ENCODE results near the gene RNF130.
"Not testable (repeated sequence)": the region's sequence is repeated elsewhere in the genome, so short reads cannot be mapped to it uniquely, and the experiment has no call there.

The RNF130 gene

DNA sequence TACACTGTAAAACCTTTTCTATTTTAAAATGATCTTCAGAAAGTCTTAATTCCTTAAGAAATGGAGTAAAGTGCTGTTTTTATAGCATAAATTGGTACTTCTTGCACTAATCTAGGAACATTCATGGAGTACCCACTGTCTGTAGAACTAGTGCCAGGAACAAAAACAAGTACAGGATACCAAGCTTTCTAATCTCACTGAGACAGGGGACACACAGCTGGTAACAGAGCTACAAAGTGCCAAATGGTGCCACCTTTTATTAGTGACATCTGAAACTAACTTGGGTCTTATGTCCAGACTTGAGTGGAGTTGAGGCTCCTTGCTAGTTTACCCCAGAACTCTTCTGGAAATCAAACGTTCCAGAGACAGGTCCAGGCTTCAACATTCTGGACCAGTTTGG, 57.9 kb downstream of the RNF130 start:
- FAIRE-seq = no peak

DNA sequence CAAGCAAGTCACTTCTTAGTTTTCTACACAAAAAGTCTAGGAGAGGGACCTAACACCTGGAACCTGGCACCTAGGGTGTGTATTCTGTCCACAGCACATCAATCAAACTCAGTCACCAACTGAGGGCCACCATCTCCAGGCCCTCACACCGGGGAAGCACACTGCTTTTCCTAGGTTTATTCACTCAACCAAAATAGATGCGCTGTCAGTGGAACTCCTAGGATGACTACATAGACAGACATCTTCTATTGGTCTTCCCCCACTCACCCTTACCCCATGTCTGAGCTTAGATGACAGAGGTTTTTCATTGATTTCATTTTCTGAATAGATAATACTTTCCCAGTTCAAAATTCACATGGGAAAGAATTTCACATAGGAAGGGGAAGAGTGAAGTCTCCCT, 59.2 kb downstream of the RNF130 start:
- no peak for FAIRE-seq

DNA sequence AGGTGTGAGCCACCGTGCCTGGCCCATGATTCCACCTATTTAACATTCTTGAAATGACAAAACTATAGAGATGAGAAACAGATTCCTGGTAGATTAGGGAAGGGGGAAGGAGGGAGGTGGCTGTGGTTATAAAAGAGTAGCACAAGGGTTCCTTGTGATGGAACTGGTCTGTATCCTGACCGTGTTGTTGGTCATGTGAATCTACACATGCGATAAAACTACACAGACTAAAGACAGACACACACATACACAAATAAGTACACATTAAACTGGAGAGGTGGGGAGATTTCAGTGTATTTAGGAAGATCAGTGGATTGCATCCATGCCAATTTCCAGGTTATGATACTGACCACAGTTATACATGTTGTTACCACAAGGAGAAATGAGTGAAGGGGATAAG, 60.9 kb downstream of the RNF130 start:
- no peak for FAIRE-seq

DNA sequence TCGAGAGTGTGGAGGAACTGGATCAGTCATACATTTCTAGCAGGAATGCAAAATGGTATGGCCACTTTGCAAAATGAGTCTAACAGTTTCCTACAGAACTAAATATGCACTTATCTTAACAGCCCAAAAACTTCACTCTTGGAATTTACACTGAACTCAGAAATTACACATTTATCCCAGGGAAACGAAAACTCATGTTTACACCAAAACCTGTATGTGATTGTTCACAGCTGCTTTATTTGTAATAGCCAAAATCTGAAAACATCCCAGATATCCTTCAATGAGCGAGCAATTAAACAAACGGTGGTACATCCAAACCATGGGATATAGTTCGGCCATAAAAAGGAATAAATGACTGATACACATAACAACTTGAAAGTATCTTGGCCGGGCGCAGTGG, 62.0 kb downstream of the RNF130 start:
- FAIRE-seq = no peak

DNA sequence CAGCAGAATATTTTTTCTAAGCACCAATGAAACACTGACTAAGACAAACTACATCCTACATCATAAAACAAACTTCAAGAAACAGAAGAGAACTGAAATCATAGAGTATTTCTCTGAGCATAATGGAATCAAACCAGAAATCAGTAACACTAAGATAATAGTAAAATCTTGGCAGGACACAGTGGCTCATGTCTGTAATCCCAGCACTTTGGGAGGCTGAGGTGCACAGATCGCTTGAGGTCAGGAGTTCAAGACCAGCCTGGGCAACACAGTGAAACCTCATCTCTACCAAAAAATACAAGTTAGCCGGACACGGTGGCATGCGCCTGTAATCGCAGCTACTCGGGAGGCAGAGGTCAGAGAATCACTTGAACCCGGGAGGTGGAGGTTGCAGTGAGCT, 63.1 kb downstream of the RNF130 start:
- no peak for FAIRE-seq

DNA sequence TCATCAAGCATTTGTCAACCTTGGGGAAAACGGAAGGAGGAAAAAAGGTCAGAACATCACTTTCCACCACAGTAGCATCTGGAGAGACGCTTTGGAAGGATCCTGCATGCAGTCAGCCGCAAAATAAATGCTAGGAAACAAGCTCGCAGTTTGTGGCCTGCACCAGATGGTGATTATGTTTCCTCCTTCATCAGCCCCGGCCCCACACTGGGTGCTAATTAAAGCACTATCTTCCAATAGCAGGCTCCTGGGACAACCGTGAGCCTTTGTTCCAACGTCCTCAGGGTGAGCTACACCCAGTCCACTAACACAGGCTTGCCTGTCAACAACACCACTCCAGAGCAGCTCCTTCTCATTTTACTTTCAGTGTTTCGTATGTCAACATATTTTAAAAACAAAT, 64.0 kb downstream of the RNF130 start:
- FAIRE-seq = no peak

DNA sequence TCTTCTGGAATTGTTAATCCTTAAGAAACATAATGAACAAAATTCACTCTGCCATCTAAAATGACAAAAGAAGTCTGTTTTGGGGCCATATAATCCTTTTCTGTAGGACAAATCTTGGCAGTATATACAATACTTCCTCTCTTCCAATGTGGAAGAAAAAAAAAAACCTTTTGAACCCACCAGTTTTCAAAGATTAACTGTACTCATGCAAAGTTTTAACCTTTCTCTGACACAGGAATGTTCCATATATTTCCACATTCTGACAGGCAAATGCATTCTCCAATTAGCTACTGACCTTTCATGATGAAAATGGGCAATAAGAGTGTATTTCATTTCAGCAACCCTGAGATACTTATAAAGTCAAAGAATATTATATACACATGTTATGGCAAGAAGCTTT, 65.4 kb downstream of the RNF130 start:
- FAIRE-seq = no peak

DNA sequence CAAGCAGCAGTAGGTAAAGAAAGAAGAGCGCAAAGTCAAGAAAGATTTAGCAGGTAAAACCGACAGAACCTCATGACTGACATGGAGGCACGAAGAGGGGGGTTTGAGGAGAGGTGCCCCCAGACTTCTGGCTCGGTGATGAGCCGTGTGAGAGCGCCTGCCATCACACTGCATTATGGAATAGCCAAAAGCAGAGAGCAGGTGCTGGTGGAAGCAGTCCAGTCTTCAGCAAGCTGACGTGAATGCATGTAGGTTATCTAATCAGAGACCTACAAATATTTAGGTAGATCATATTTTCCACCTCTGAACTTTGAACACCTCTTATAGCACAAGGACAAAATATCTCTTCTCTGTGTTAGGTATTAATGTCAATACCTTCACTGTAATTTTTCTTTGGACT, 68.4 kb downstream of the RNF130 start:
- no peak for FAIRE-seq

DNA sequence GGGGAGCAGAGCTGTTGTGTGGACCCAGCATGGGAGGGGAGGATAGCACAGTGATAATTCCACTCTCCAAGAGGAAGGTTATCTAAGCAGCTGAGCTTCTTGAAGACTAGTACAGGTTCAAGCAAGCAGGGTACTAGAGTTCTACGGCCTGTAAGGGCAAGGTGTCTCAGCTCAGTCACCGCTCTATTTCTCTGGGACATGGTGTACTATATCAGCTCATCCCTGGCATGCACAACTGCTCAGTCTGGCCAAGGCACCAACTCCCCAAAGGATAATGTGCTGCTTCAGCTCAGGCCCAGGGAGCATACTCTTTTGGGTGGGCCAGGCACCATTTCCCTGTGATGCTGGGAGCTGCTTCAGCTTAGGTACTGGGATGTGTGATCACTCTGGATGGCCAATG, 69.8 kb downstream of the RNF130 start:
- FAIRE-seq = no peak

DNA sequence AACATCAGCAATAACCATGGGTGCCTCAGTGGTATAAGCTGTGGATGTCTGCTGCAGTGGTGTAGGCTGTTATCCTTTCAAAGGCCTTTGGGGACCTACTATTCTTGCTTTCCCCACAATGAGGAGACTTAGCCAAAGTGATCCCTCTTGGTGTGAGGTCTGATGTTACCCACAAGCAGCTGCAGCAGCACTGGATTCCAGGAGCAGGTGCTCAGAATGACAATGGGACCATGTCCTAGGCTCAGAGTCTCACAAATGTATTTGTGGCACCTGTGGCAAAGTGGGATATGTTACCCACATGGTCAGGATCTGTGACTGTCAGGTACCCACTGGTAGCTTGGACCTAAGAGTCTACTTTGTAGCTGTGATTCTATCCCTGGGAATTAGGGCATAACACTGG, 70.4 kb downstream of the RNF130 start:
- no peak for FAIRE-seq

DNA sequence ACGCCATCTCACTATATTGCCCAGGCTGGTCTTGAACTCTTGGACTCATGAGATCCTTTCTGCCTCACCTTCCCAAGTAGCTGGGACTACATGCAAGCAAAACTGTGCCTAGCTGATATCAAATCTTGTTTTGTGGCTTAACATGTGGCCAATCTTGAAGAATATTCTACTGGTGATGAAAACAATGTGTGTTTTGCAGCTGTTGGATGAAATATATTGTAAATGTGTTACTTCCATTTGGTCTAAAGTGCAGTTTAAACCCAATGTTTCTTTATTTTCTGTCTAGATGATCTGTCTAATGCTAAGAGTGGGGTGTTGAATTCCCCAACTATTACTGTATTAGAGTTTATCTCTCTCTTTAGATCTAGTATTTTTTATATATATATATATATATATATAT, 73.1 kb downstream of the RNF130 start:
- no peak for FAIRE-seq

DNA sequence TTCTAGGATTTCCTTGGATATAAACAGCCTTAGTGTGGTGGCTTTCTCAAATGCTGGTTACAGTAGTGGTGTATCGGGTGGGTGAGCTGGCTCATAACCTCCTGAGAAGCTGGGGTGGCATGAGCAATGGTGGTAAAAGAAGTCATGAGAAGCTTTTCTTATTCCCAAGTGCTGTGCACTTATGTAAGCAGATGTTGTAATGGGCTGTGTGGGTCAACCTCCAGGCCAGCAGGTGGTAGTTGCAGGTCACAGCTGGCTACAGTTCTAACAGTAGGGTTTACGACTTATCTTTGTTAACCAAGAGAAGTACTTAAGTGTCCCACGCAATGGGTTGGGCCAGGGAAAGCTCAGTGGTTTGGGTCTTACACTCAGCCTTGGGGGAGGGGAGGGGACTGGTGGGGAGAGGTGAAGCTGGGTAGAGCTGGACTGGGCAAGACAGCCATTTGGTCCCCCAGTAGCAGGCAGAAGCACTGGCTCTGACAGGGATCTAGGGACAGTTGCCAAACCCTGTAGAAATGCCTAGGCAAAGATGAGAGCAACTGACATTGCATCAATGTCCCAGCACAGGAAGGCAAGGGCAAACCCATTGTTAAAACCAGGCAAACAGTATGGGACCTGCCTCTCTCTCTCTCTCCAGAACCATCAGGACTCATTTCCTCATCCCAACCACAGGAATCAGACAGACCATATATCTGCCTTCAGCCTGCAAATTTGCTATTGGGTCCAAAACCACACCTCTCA, 76.8 kb downstream of the RNF130 start:
- FAIRE-seq = no peak

DNA sequence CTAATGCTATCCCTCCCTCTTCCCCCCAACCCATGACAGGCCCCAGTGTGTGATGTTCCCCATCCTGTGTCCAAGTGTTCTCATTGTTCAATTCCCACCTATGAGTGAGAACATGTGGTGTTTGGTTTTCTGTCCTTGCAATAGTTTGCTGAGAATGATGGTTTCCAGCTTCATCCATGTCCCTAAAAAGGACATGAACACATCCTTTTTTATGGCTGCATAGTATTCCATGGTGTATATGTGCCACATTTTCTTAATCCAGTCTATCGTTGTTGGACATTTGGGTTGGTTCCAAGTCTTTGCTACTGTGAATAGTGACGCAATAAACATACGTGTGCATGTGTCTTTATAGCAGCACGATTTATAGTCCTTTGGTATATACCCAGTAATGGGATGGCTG, 78.7 kb downstream of the RNF130 start:
- FAIRE-seq = not testable (repeated sequence)

DNA sequence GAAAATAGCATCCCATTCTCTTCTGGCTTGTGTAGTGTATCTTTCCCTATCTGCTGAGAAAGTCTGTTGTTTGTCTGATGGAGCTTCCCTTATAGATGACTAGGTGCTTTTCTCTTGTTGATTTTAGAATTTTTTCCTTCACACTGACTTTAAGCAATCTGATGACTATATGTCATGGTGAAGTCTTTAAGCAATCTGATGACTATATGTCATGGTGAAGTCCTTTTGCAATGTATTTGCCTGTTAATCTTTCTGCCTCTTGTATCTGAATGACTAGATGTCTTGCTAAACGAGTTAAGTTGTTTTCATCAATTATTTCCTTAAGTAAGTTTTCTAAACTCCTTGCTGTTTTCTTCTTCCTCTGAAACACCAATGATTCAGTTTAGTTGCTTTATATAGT, 80.5 kb downstream of the RNF130 start:
- FAIRE-seq = no peak

DNA sequence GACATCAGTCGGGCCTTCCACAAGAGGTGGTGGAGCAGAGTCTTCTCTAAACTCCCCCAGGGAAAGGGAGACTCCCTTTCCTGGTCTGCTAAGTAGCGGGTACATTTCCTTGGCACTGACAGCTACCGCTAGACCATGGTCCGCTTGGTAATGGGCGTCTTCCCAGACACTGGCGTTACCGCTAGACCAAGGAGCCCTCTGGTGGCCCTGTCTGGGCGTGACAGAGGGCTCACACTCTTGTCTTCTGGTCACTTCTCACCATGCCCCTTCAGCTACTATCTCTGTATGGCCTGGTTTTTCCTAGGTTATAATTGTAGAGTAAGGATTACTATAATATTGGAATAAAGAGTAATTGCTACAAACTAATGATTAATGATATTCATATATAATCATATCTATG, 81.0 kb downstream of the RNF130 start:
- FAIRE-seq = not testable (repeated sequence)

DNA sequence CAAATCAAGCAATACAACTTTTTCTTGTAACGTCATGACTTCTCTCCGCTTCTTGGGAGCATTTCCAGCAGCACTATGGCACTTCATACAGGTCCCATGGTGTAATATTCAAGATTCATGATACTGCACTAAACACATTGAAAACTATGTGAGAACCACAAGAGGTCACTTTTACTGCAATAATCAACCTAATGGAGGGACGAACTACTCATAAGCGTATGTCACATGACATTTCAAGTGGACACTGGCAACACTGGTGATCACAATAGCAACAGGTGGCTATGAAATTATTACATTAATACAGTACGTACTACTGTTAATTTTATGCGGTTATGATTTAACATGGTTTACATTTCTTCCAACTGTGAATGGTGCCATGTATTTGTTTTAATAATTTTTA, 85.2 kb downstream of the RNF130 start:
- FAIRE-seq = no peak

DNA sequence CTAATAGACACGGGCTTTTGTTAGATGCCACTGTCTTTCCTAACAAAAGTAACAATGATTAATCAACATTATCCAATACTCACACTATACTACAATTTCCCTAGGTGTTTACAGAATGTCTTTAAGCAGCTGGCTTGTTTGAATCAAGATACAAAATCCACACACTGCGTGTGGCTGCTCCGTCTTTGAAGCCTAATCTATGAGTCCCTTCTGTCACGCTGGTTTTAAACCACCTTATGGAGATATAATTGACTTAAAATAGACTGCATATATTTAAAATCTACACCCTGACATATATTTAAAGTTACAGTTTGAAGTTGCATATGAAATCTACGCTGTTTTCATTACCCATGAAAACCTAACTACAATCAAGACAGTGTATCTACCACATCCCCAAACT, 89.9 kb downstream of the RNF130 start:
- no peak for FAIRE-seq

DNA sequence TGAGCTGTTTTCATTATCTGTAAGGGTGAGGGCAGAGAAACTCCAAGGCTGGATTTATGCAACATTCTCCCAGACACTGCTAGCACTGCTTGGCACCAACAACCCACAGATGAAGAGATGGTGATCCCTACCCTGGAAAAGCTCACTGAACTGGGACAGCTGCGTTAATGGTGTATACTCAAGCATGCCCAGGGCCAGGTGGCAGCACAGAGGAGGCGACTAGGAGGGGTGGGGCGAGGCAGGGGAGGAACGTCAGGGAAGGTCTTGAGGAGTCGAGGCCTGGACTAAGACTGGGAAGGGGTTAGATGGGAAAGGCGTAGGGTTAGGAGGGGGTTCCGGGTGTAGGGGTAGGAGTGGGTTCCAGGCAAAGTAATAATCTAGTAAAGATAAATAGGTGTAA, 90.8 kb downstream of the RNF130 start:
- FAIRE-seq = no peak

DNA sequence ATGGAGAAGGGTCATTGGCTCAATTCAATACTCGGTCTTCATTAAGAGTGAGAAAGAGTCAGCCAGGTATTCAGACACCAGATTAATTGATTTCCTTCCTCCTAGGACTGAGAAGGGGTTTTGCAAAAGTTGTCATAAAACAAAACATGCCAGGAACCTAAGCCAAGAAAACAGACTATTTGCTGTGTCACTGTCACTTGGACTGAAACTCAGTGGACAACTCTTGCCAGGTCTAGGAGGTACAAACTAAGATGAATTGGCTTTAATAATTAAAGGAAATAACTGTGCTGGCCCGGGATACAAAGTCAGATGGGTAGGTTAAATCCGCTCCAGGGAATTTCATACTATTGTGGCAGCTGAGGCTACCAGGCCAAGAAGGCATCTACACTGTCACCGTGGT, 92.8 kb downstream of the RNF130 start:
- FAIRE-seq = no peak

DNA sequence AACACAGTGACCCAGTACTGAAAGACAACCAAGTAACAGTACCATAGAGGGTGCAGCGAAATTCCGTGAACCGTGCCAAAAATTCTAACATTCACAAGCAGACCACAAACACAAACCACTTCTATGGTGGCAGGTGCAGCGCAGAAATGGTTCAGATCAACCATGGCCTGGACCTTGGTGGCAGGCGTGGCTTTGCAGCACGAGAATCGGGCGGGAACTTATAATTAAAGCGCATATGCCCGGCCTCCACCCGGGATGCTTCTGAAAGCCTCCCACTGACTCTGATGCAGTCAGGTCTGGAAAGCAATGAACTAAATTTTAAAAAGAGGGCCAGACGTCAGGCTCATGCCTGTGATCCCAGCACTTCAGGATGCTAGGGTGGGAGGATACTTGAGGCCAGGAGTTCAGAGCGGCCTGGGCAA, 95.8 kb downstream of the RNF130 start:
- no peak for FAIRE-seq

DNA sequence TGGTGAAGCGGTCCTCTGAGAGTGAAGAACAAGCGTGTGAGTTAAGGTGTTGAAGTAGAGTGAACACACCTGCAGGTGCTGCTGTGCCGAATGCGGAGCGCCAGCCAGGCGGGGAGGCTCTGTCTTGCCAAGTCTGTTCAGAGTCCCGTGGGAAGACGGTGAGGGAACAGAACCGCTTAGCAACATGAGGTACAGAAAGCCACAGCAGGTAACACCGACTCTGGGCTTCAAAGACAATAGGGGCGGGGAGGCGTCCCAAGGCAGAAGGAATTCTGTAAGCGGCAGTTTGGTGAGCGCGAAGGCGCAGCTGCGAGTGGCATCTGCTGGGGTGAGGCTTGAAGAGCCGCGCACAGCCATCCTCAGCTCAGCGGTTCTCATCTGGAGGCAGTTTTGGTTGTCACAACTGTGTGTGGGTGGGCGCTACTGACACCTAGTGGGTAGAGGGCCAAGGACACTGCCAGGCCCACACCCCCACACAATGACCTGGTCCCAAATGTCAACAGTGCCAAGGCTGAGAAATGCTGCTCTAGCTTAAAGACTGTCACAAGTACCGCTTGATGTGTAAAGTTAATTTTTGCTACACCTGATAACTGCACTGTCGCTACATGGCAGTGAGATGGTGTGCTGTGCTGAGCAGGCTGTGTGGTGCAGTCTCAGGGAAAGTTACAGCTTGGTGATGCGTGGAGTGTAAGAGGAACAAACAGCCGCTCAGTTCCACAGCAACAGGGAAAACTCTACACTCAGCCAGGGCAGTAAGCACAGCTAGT, 96.4 kb downstream of the RNF130 start:
- no peak for FAIRE-seq

DNA sequence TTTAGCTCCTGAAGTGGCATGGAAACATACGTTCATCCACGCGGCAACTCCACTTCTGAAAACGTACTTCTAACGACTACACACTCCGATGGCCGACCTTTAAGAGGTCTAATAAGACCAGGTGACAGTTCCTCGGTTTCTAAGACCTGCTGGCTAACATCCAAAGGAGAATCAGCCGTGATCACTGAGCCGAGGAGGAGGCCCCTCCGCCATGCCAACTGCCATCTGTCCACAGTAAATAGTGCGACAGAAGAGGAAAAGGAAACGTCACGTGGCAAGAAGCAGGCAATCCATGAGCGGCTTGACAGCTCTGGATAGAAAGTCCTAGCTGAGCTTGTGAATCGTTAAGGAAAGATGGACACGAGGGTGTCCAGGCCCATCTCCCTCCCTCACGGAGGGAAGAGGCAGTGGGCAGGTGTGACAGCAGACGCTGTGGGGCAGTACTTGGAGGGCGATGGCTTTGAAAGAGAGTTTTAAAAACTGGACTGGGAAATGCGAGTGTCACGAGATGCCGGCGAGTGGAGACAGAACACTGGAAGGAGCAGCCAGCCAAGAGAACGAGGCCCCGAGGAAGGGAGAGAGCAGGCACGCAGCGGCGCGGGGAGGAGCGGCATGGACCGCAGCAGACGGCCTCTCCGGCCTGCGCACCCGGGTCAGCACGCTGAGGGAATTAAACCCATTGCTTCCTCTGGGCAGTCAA, 97.2 kb downstream of the RNF130 start:
- FAIRE-seq = no peak

DNA sequence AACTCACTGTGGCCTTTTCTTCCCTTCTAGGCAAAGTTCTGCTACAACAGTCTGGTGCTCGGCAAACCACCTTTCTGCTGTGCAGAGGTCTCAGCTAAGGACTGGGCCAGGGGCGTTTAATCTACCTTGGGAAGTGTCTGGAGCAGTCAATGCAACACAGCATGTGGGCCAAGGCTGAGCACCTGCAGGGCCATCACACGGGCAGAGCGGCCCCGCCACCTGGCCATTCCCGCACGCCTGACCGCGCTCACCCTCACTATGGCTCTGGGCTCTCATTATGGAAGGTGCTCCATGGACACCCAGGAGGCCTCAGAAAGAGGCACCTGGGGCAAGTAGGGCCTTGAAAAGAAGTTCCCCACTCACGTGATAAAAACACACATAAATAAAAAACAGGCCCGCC, 98.2 kb downstream of the RNF130 start:
- no peak for FAIRE-seq

DNA sequence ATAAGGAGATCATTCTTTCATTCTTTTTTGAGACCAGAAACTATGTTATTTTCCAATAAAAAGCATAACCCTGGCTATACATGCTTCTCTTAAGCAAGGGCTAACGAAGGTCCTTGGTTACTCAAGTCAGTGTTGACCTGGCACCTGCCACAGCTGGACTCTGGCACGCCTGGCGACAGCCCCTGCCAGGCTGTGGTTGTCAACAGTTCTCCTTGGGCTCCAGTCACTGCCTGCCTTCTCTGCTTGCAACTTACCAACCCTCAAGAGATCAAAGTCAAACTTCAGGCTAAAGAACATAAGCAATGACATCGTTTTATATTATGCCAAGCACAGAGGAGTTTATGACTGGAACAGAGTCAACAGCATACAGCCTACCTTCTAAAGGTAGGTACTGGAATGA, 102.4 kb downstream of the RNF130 start:
- no peak for FAIRE-seq

Data from TTC549 (cell line).